GM21367 (cell line): ENCODE measurements around the gene PHIP.
A peak's percentile ranks its signal among the peaks of the same experiment; 100 is the strongest.
"Not testable (repeated sequence)": the region's sequence is repeated elsewhere in the genome, so short reads cannot be mapped to it uniquely, and the experiment has no call there.

Experiments used
- ATAC-seq: cut with Tn5 transposase; IDR thresholded peaks from one replicate; pipeline ENCODE4 v1.9.1; 2021; ENCODE audit not compliant: unreplicated experiment

PHIP gene

DNA sequence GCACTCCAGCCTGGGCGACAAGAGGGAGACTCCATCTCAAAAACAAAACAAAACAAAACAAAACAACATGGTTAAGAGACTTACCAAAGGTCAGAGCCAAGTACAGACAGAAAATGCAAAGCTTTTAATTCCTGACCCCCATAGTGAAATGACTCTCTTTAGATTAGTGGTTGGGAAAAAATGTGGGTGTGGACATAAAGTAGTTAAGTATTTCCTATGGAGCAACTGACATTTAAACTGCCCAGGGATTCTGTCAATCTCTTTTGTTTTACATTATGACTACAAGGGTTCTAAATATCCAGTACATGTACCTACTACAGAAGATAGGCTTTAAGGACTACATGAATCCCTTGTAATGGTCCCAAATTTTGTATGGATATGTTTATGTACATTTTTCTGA lies 135.6 kb downstream of the PHIP start:
- ATAC-seq: no peak

- ATAC-seq: no peak
These were observed 141.5 kb downstream of the PHIP start for GRCh38 chr6:78936515-78936914.

DNA sequence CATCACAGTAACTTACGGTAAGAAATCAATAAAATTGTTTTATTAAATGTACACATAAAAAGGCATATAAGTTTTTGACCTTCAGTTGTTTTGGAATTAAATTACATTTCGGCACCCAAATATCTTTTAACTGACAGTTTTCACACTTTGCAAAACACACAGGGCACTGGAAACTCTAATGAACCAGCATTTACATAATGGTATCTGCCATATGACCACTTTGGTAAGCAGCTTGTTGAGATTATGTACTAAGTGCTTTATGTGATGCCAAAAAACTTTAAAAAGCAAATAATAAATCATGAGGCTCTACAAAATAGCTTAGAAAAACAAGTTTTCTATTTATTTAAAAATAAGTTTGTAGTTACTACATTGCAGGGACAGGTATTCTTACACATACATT lies 142.5 kb downstream of the PHIP start:
- no peak for ATAC-seq

GRCh38 chr6:78925317-78925716 lies 152.7 kb downstream of the PHIP start:
- no peak for ATAC-seq

GRCh38 chr6:78921168-78921567 lies 156.9 kb downstream of the PHIP start:
- not testable (repeated sequence) for ATAC-seq

DNA sequence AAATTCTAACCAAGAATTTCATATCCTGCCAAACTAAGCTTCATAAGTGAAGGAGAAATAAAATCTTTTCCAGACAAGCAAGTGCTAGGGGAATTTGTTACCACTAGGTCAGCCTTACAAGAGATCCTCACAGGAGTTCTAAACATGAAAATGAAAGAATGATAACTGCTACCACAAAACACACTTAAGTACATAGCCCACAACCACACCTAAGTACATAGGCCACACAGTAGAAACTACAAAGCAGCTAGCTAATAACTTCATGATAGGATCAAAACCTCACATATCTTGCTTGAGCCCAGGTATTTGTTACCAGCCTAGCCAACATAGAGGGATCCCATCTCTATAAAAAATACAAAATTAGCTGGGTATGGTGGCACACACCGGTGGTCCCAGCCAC lies 160.3 kb downstream of the PHIP start:
- ATAC-seq: no peak

DNA sequence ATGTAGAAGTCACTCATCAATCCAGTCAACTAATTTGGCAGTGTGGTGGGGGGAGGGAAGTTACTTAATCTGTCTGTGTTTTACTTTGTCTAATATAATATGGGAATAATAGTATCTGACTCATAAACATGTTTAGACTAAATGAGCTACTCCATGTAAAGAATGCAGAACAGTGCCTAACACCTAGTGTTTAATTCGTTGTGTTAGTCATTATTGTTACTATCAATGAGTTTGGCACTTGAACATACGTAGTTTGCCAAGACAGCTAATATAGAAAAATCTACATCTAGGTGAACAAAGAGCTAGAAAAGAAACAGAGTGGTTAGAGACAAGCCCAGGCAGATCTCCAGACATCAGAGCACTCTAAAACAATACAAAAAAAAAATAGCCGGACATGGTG lies 161.6 kb downstream of the PHIP start:
- ATAC-seq: no peak

DNA sequence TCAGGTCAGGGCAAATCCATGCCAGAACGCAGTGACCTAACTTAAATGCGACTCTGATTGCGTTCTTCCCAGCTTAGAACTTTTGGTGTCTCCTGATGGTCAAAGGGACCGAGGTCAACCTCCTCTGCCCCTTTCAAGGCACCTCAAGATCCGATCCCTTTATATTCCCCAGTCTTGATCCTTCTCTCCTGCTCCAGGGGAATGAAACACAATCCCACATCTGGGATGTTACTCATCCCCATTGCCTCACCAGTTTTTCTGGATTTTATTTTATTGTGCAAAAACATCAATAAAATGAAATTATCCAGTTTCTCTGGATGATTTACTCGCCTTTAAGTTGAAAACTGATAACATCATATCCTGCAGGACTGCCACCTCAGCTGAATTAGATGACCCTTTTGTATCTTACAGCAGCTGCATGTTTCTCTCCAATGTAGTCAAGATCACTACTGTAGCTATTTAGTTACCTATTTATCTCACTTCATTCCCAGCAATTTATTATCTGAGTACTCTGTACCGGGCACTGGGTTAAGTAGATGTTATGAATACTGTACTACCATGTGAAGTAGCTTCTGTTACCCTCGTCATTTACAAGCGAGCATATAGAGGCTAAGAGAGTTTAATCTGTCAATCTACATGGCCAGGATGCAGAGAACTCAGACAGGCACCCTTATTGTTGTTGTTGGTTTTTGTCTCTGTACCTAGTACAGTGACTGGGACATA lies 166.7 kb downstream of the PHIP start:
- no peak for ATAC-seq

DNA sequence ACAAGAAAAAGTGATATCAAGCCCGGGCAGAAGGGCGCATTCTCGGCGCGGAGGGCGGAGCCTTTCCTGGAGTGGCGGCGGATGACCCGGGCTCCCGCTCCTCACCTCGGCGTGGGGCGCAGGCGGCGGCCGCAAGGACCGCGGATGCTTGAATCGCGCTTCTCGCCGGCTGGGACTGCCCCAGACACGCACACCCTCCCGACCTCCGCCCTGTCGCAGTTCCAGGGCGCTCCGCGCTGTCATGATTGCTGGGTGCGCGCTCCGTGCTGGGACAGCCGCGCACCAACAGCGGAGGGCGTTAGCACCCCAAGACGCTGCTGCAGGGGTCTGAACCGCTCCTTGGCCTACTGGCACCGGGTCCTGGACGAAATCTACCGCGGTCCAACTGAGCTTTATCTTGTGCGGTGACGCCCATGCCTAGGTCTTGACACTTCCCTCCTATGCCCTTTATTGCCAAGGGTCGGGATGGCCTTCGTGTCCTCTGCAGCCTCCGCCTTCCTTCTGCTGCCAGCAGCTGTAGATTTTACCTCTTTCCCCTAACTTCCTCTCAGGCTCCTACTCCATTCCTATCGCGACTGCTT lies 167.4 kb downstream of the PHIP start:
- ATAC-seq: peak; percentile 67

GRCh38 chr6:78910010-78910409 lies 168.0 kb downstream of the PHIP start:
- ATAC-seq: no peak

DNA sequence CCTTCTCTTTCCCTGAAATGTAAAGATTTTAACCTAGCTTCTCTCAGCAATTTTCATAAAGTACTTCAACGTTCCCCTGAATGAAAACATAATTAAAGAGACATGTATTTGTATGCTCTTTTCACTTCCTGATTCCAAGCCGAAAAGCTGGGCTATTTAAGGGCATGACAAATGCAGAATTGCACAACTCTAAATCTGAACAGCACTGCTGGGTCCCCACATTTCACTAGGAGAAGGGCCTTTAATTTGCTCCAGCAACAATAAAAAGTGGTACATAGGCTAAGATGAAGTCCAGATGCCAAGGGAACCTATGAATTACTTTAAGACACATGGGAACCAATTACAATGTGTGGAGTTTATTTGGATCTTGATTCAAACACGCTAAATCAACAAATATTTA lies 168.7 kb downstream of the PHIP start:
- ATAC-seq: no peak

DNA sequence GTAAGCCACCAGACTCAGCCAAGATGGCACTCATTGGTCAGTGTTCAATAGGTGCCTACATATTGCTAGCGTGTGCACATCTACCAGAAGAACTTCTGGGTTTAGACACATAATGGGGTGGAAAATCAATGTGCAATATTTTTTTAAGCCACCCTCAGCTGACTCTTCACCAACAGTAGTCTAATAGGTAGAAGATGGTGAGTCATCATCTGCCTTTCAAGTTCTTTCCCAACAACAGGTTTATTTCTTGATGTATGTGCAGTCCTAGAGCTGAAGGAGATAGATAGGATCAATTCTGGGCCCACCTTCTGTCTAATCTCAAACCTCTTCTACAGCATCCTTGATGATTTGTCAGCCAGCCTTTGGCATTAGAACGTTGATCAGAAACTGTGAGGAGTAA lies 169.4 kb downstream of the PHIP start:
- ATAC-seq: no peak

DNA sequence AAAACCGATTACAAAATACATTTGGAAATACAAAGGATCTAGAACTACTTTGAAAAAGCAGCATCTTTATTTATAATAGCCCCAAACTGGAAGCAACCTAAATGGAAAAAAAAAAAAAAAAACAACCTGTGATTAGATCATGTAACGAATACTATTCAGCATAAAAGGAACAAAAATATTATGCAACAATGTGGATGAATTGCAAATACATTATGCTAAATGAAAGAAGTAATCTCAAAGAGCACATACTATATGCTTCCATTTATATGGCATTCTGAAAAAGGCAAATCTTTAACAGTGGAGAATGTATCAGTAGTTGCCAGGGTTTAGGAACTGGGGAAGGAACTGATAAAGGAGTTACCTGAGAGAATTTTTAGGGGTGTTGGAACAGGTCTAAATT lies 181.8 kb downstream of the PHIP start:
- no peak for ATAC-seq

DNA sequence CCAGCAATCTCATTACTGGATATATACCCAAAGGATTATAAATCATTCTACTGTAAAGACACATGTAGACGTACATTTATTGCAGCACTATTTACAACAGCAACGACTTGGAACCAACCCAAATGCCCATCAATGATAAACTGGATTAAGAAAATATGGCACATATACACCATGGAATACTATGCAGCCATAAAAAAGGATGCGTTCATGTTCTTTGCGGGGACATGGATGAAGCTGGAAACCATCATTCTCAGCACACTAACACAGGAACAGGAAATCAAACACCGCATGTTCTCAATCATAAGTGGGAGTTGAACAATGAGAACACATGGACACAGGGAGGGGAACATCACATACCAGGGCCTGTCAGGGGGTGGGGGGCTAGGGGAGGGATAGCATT lies 188.2 kb downstream of the PHIP start:
- ATAC-seq: not testable (repeated sequence)
